ENCODE data around the gene MRPL51.

GRCh38 chr12:6450869-6451347, 42.2 kb downstream of the MRPL51 start:
- no peak for TF ChIP-seq CTCF (IDR thresholded peaks at IDR 0.05)
- no peak for TF ChIP-seq EZH2 (IDR thresholded peaks at IDR 0.05; ENCODE audit: borderline replicate concordance, insufficient read depth, low read depth, low read length, poor library complexity, severe bottlenecking)
